Thyroid gland (tissue), 4 donors: Measurements from ENCODE around the gene PTPRN2. TPM values are rescaled to one million over a fixed set of nuclear protein-coding genes. Genes with fewer than 3 reads are reported as not detected.

Experiments
- DNase-seq, 2 donors: peaks; one replicate each; pipeline ENCODE4 v3.0.0-alpha.2; 2019
- H3K27ac ChIP-seq, 3 donors: fragments of 200-600 bp; sonication (generic); 1 replicate in 2 of 3; 2 replicates in 1 of 3; pipeline ENCODE4 v1.5.1; 2016 to 2019; ENCODE audit warnings: mild to moderate bottlenecking in 1 of 3, moderate library complexity in 1 of 3
- H3K27me3 ChIP-seq: fragments of 200-600 bp; sonication (generic); one replicate; pipeline ENCODE4 v1.5.1; 2019
- H3K36me3 ChIP-seq, 2 donors: fragments of 200-600 bp; sonication (generic); one replicate each; pipeline ENCODE4 v1.5.1; 2016 to 2019
- H3K4me1 ChIP-seq, 2 donors: fragments of 200-600 bp; sonication (generic); one replicate each; pipeline ENCODE4 v1.5.1; 2017 to 2019
- H3K4me3 ChIP-seq, 3 donors: fragments of 200-600 bp; sonication (generic); replicated peaks in 1 of 3; 1 replicate in 2 of 3; 2 replicates in 1 of 3; pipeline ENCODE4 v1.5.1; 2016; ENCODE audit warnings: mild to moderate bottlenecking in 1 of 3
- H3K9me3 ChIP-seq: fragments of 200-600 bp; sonication (generic); one replicate; pipeline ENCODE4 v1.5.1; 2017
- CTCF ChIP-seq, 6 experiments: fragments of 200-600 bp in 3 of 6; fragments of 450-650 bp in 3 of 6; sonication (generic) in 3 of 6; IDR thresholded peaks; one replicate each; pipeline ENCODE4 v1.5.1; 2016 to 2019; ENCODE audit warnings: antibody characterized with exemption in 6 of 6, mild to moderate bottlenecking in 2 of 6, inconsistent platforms in 1 of 6, moderate library complexity in 1 of 6
- POLR2A ChIP-seq, 2 donors: fragments of 450-650 bp; IDR thresholded peaks; one replicate each; pipeline ENCODE4 v1.6.1; 2017; ENCODE audit warnings: antibody characterized with exemption in 2 of 2, mild to moderate bottlenecking in 2 of 2, moderate library complexity in 1 of 2
- WGBS, 2 donors: methylation state at CpG; one replicate each; pipeline ENCODE4 v1.1.5; 2017; 5-methylcytosine and 5-hydroxymethylcytosine counted together
- intact Hi-C: fragments of 100-400 bp; cut with DNase I; formaldehyde crosslinking; loops from one replicate; pipeline ENCODE4 v1.15.1; 2023
- total RNA-seq, 4 donors: library from RNA; depleted of rRNA; stranded (reverse); fragments of >200 nt; gene quantifications; one replicate each; pipeline ENCODE4 v1.2.3, GENCODE V29; 2016

The PTPRN2 gene
- total RNA-seq, 4 donors from 2014 or later, result 4.2 to 9.9 (median 7.7) TPM

GRCh38 chr7:158023681-158024350 lies 563.8 kb downstream of the PTPRN2 start:
- H3K27me3 ChIP-seq, result no peaks in the 10 kb centered on the region
- no peak for DNase-seq
- H3K4me1 ChIP-seq, result no peaks in the 10 kb centered on the region
- intact Hi-C loops, result no loop called here
- 95 to 96% methylated on average over 5 to 7 of the region's 7 CpGs for WGBS, 2 donors
- H3K4me3 ChIP-seq, result no peak overlapping the region
- no peaks in the 10 kb centered on the region for H3K9me3 ChIP-seq
- no peaks in the 10 kb centered on the region for H3K36me3 ChIP-seq
- no peak overlapping the region for H3K27ac ChIP-seq
- TF ChIP-seq POLR2A (IDR thresholded peaks at IDR 0.05), result no peak
- TF ChIP-seq CTCF (IDR thresholded peaks at IDR 0.05), result no peak

DNA sequence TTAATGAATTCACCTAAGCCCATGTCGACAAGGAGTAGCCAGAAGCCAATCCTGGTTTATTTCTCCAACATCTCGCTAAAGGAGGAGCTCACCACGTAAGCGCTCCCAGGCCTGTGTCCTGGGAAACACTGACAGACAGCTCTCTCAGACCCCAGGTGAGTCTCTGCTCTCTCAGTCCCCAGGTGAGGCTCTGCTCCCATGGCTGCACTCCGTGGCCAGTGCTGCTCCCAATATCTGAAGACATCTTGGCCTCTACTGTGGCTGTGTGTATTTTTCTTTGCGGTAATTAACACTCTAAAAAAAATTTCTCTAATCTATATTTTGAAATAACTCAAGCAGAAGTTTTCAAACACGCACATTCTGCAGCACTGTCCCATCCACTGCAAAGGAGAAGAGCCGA lies 564.5 kb downstream of the PTPRN2 start:
- H3K27ac ChIP-seq, result no peak overlapping the region
- H3K4me3 ChIP-seq, result no peak overlapping the region
- no peak for DNase-seq
- TF ChIP-seq CTCF (IDR thresholded peaks at IDR 0.05), result no peak
- H3K4me1 ChIP-seq, result no peaks in the 10 kb centered on the region
- H3K27me3 ChIP-seq, result no peaks in the 10 kb centered on the region
- H3K9me3 ChIP-seq, result no peaks in the 10 kb centered on the region
- no peaks in the 10 kb centered on the region for H3K36me3 ChIP-seq
- intact Hi-C loops, result no loop called here
- WGBS, 2 donors, result 75 to 79% methylated on average over 8 of the region's 8 CpGs

DNA sequence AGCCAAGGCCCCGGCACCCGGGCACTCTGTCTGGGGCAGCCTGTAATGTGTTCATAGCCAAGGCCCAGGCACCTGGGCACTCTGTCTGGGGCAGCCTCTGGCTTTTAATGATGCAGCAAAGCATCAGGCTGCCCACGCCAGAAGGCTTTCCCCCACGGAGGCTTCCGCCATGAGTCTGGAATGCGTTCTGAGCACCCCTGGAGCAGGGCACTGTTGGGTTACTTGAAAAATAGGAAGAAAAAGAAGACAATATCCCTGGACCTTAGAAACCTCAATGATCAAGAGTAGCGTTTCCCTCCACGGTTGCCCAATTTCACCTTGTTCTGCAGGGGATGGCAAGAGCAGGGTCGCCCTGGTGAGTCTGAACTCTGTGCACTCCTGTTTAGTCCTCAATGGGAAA lies 565.0 kb downstream of the PTPRN2 start:
- 89 to 90% methylated on average over 7 to 9 of the region's 9 CpGs for WGBS, 2 donors
- Histone ChIP-seq H3K4me3 (no peak overlapping the region), H3K27ac (no peak overlapping the region), H3K27me3 (no peaks in the 10 kb centered on the region), H3K4me1 (no peaks in the 10 kb centered on the region), H3K9me3 (no peaks in the 10 kb centered on the region), H3K36me3 (no peaks in the 10 kb centered on the region)
- no peak for DNase-seq
- TF ChIP-seq POLR2A (IDR thresholded peaks at IDR 0.05) (no peak), CTCF (IDR thresholded peaks at IDR 0.05) (no peak)
- intact Hi-C loops, result no loop called here

- no peak overlapping the region for H3K27ac ChIP-seq
- 90 to 99% methylated on average over 4 of the region's 4 CpGs for WGBS, 2 donors
- intact Hi-C loops, result no loop called here
- H3K27me3 ChIP-seq, result no peaks in the 10 kb centered on the region
- TF ChIP-seq POLR2A (IDR thresholded peaks at IDR 0.05) (no peak), CTCF (IDR thresholded peaks at IDR 0.05) (no peak)
- H3K9me3 ChIP-seq, result no peaks in the 10 kb centered on the region
- H3K36me3 ChIP-seq, result no peaks in the 10 kb centered on the region
- no peak for DNase-seq
- no peak overlapping the region for H3K4me3 ChIP-seq
- no peaks in the 10 kb centered on the region for H3K4me1 ChIP-seq
Measured at GRCh38 chr7:158021836-158022235, 565.8 kb downstream of the PTPRN2 start.

DNA sequence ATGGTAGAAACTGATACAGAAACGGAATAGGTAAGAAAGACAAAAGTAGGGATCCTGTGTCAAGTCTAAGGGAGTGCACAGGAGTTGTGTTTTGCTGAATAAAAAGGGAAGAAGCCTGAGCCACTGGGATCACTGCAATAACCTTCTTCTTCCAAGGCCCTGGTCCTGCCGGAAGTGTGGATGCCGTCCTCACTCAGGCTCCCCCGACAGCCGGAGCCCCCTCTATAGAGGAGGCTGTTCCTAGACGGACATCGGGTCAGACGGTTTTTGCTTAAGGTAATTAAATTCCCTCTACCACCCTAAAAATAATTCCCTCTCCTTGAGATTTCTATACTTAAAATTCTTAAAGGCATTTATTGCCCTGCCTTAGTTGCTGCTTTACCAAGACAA lies 566.9 kb downstream of the PTPRN2 start:
- Histone ChIP-seq H3K9me3 (no peaks in the 10 kb centered on the region), H3K36me3 (no peaks in the 10 kb centered on the region), H3K27me3 (no peaks in the 10 kb centered on the region), H3K27ac (no peak overlapping the region), H3K4me1 (peaks cover 0 to 6% of the 10 kb centered on the region in 2 donors), H3K4me3 (no peak overlapping the region)
- no peak for TF ChIP-seq CTCF (IDR thresholded peaks at IDR 0.05)
- no peak for TF ChIP-seq POLR2A (IDR thresholded peaks at IDR 0.05)
- WGBS, 2 donors, result 90 to 91% methylated on average over 8 of the region's 8 CpGs
- DNase-seq, result no peak
- intact Hi-C loops, result no loop called here
